Central memory CD4-positive, alpha-beta T cell (primary cell): ENCODE data around the gene SPATA7.
A peak's percentile ranks its signal among the peaks of the same experiment; 100 is the strongest.
"Not testable (repeated sequence)": the region's sequence is repeated elsewhere in the genome, so short reads cannot be mapped to it uniquely, and the experiment has no call there.

Experiments
- DNase-seq: peaks from one replicate; pipeline ENCODE4 v3.0.0; 2022
- total RNA-seq, 3 experiments: gene quantifications; one replicate each; lab custom pipeline; 2026; lab: John Stamatoyannopoulos, UW

The SPATA7 gene
- total RNA-seq, result 1.1 to 4.2 (median 3.9) reads per million in 3 experiments

DNA sequence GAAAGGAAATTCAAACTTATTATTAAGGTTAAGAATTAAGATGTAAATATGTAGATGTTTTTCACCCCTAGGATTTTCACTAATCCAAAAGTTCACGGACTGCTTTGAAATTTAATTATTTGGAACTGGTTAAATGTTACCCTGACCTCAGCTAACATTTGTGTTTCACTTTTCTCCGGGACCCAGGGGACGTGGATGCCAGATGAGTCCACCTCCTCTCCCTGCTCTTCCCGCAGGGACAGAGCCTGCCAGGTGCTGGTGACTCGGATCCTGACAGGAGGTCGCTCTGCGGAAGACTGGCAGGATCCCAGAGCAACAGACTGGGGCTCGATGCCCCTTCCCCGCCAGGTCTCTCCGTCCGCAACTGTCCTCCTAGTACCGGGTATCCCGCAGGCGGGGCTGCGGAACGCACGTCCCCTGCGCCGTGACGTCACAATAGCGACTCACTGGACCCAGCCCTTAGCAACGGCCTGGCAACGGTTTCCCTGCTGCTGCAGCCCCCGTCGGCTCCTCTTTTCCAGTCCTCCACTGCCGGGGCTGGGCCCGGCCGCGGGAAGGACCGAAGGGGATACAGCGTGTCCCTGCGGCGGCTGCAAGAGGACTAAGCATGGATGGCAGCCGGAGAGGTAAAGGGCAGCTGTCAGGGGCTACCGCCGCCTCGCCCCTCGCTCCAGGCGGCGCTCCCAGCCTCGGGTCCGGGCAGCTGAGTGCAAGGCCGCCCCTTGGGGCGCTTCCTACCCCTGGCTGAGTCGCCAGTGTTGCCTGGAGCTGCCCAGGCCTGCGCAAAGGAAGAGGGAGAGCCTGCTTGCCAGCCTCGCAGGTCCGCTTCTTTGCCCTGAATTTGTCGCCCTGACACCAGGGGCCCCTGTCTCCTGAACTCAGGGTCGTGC, at the start of gene SPATA7:
SPATA7 (plus strand) TSS at position 446 of the 890 bp plus-strand sequence; CDS start at position 608, 162 bp downstream.
- DNase-seq, result peak; percentile 68

DNA sequence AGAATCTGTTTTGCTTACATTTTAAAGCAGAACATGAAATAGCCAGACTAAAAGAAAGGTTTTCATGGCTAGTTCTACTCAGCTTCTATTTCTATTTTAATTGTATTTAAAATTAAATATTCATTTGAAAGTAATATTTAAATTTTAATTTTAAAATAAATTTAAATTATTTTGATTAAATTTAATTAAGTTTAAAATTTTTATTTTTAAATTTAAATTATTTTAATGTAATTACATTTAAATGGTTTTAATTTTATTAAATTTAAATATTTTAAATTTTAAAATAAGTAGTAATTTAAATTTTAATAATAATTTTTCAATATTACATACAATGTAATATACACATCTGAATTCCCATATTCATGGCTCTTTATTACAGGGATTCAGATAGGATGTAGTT, 45.1 kb upstream of the SPATA7 start:
- DNase-seq, result no peak

GRCh38 chr14:88342980-88343379, 42.5 kb upstream of the SPATA7 start:
- DNase-seq, result no peak

- DNase-seq, result no peak
Observed at GRCh38 chr14:88346048-88346639, 39.3 kb upstream of the SPATA7 start.

DNA sequence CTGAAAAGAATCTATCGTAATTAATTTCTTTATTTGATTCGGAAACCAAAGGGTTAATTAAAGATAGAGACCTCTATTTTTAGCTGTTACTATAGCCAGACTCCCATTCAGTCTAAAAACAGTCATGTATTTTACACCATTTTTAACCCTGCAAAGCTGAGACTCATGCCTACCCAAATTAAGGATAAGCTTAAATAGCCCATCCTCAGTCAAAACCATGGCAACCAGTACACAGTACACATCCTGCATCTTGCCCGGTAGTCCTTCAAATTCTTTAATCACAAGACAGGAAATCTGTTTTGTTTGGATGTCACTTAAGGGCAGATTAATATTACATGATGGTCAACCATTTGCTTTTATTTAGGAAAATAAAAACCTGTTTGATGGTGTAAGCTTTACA, 36.9 kb upstream of the SPATA7 start:
- DNase-seq, result no peak

DNA sequence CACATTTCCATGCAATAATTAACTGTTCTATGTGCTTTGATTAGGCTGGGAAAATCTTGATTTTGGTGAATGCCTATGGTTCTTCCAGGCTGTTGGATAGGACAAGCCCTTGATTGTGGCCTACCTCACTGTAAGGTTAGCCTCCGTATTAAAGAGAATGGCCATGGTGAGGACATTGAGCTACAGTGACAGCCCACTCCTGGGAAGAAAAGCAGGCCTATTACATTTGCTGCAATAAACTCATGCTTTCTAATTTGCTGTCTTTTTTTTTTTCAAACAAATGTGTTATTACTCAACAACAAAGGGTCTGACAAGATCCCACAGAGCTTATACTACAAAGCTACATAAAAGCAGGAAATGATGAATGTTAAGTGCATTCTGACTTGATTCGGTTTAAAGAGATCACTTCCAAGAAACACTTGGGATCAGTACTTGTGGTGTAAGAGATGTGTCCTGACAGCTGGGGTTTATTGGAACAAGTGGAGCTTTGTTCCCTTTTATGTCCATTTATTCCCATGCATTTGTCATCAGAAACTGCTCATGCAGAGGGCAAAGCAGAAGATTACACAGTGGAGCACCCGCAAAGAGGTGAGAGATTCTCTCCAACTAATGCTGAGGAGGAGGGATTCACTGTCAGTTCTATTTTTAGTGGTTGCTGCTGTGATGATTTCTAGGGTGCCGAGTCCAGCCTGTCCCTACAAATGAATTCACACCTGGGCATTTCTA, 33.3 kb upstream of the SPATA7 start:
- no peak for DNase-seq

DNA sequence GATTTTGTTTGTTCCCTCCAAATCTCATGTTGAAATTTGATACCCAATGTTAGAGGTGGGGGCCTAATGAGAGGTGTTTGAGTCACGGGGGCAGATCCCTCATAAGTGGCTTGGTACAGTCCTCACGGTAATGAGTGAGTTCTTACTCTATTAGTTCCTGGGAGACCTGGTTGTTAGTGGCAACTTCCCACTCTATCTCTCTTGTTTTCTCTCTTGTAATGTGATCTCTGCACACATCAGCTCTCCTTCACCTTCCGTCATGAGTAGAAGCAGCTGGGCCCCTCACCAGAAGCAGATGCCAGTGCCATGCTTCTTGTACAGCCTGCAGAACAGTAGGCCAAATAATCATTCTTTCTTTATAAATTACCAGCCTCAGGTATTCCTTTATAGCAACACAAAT, 32.8 kb upstream of the SPATA7 start:
- no peak for DNase-seq

- no peak for DNase-seq
Observed at GRCh38 chr14:88354358-88354757, 31.1 kb upstream of the SPATA7 start.

DNA sequence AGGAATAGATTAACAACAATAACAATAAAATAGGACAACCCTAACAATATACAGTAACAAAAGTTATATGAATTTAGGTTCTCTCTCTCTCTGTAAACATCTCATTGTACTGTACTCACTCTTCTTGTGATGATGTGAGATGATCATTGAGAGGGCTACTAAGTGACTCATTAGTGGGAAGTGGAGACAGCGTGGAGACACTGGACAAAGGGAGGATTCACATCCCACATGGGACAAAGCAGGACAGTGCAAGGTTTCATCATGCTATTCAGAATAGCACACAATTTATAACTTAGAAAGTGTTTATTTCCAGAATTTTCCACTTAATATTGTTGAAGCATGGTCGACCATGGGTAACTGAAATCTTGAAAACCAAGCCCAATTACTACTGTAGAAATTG, 26.0 kb upstream of the SPATA7 start:
- no peak for DNase-seq

GRCh38 chr14:88363644-88364043, 21.8 kb upstream of the SPATA7 start:
- no peak for DNase-seq

- no peak for DNase-seq
Observed at GRCh38 chr14:88364710-88365413, 20.6 kb upstream of the SPATA7 start.

GRCh38 chr14:88369496-88369895, 16.0 kb upstream of the SPATA7 start:
- DNase-seq, result no peak

- no peak for DNase-seq
Observed at GRCh38 chr14:88379706-88380343, 5.6 kb upstream of the SPATA7 start.

- no peak for DNase-seq
Observed at GRCh38 chr14:88380405-88380804, 5.1 kb upstream of the SPATA7 start.

DNA sequence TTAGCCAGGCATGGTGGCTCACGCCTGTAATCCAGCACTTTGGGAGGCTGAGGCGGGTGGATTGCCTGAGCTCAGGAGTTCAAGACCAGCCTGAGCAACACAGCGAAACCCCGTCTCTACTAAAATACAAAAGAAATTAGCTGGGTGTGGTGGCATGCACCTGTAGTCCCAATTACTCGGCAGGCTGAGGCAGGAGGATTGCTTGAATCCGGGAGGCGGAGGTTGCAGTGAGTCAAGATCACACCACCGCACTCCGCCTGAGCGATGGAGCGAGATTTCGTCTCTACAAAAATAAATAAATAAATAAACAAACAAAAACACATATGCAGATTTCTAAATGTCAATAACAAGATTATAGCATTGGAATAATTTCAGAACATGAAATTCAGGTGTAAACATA, 3.8 kb upstream of the SPATA7 start:
- DNase-seq, result not testable (repeated sequence)

GRCh38 chr14:88384718-88385117, 739 bp upstream of the SPATA7 start:
- DNase-seq, result no peak

- no peak for DNase-seq
Observed at GRCh38 chr14:88386256-88386794, 868 bp downstream of the SPATA7 start.

DNA sequence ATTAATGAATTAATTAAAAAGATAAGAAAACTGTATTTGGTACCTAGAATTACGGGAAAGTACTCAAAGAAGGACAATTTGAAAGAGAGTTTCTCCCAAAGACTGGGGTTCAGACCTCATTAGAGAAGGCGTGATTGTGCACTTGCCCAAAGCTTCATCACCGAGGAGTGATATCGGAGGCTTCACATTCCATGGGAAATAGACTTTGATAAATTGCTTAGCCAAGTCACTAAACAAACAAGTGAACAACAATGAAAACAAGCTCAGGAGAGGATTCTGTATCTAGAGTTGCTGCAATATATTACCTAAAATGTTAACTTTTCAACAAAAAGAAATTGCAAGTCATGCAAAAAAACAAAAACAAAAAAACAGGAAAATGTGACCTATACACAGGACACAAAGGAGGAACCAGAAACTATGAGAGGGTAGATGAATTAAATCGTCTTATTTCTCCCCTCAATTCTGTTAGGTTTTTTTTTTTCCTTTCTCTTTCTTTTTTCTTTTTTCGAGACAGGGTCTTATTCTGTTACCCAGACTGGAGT, 3.4 kb downstream of the SPATA7 start:
- DNase-seq, result no peak

- no peak for DNase-seq
Observed at GRCh38 chr14:88392609-88393008, 7.2 kb downstream of the SPATA7 start.

GRCh38 chr14:88411039-88411438, 25.6 kb downstream of the SPATA7 start:
- no peak for DNase-seq

DNA sequence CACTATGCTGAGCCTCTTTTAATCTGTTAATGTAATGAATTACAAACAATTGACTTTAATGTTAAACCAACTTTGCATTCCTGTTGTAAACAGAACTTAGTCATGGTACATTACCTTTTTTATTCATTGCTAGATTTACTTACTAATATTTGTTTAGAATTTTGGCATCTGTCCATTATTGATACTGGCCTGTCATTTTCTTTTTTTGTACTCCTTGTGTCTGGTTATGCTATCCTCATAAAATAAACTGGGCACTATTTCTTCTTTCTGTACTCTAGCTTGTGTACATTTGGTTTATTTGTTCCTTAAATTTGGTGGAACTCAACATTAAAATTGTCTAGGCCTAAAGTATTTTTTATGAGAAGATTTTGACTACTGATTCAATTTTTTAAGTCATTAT, 32.1 kb downstream of the SPATA7 start:
- no peak for DNase-seq

DNA sequence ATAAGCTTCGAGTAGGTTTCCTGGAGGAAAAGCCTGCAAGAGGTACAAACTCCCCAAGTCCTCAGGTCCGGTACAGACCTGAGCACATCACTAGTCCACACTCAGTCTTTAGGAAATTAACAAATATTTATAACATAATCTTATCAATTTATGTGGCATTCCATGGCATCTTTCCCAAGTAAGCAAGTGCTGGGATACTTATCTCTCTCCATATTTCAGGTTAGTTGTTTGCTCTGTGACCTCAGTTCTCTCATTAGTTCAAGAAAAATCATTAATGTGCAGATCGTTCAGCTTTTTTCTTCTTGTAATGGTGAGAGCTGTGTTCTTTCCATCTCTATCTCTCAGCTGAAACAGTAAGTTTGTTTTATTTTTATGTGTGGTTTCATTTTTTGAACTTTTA, 34.7 kb downstream of the SPATA7 start:
- no peak for DNase-seq
